IMR-90 (cell line): ENCODE results near the gene NUMA1. TPM values are rescaled to one million over a fixed set of nuclear protein-coding genes. Genes with fewer than 3 reads are reported as not detected.
A peak's percentile ranks its signal among the peaks of the same experiment; 100 is the strongest.

ENCODE experiments used
- BHLHE40 ChIP-seq: fragments of 150-350 bp; IDR thresholded peaks from 2 replicates; pipeline ENCODE4 v1.6.1; 2016; ENCODE audit warnings: mild to moderate bottlenecking, low read depth, low read length
- CTCF ChIP-seq: conservative IDR thresholded peaks from 2 replicates; pipeline ENCODE4 v1.5.1; 2012; ENCODE audit warnings: mild to moderate bottlenecking, low read depth, low read length, improper control_type of control experiment
- FOS ChIP-seq: fragments of 150-350 bp; IDR thresholded peaks from 2 replicates; pipeline ENCODE4 v1.6.1; 2016; ENCODE audit warnings: low read depth, low read length
- MAZ ChIP-seq: IDR thresholded peaks from 2 replicates; pipeline ENCODE4 v1.6.1; 2012; ENCODE audit warnings: low read depth, mild to moderate bottlenecking, low read length, improper control_type of control experiment, moderate library complexity, borderline replicate concordance
- MXI1 ChIP-seq: IDR thresholded peaks from 2 replicates; pipeline ENCODE4 v1.6.1; 2012; ENCODE audit warnings: low read depth, mild to moderate bottlenecking, low read length, moderate library complexity, borderline replicate concordance
- NFE2L2 ChIP-seq: fragments of 150-350 bp; IDR thresholded peaks from 2 replicates; pipeline ENCODE4 v1.6.1; 2016; ENCODE audit warnings: low read depth, mild to moderate bottlenecking, low read length
- RFX5 ChIP-seq: IDR thresholded peaks from 2 replicates; pipeline ENCODE4 v1.8.0; 2012; ENCODE audit warnings: low read depth, mild to moderate bottlenecking, low read length, moderate library complexity
- SMC3 ChIP-seq: fragments of 150-350 bp; IDR thresholded peaks from 2 replicates; pipeline ENCODE4 v1.6.1; 2016; ENCODE audit warnings: low read depth, mild to moderate bottlenecking, antibody characterized with exemption, low read length, moderate library complexity
- USF2 ChIP-seq: fragments of 150-350 bp; IDR thresholded peaks from 2 replicates; pipeline ENCODE4 v1.6.1; 2017; ENCODE audit warnings: mild to moderate bottlenecking, antibody characterized with exemption, low read length, low read depth
- polyA plus RNA-seq, 3 experiments: library from polyadenylated mRNA; depleted of rRNA; stranded (reverse); fragments of >200 nt; gene quantifications; 2 replicates each; pipeline ENCODE4 v1.2.3, GENCODE V29; 2012; ENCODE audit warnings: low replicate concordance in 1 of 3
- total RNA-seq: library from RNA; depleted of rRNA; stranded (reverse); fragments of >200 nt; gene quantifications from 2 replicates; pipeline ENCODE4 v1.2.3, GENCODE V29; 2012

Gene NUMA1
- total and polyA plus RNA-seq, 2 of the 4 experiments (the other 2 are of a cell fraction): 61.7 to 97.0 TPM

GRCh38 chr11:72080326-72081183 lies at the start of gene NUMA1, which contains the start of gene LRRC51 (continued):
- TF ChIP-seq CTCF (no peak), SMC3 (0 out of 2 replicates have a peak, but pooled peaks have one; percentile 5), FOS (peak; percentile 23; the same call in 1 of the 2 replicates), RFX5 (peak; percentile 96), NFE2L2 (no peak), MXI1 (peak; percentile 88), MAZ (peak; percentile 65; the same call in 1 of the 2 replicates), USF2 (peak; percentile 43), BHLHE40 (0 out of 2 replicates have a peak, but pooled peaks have one; percentile 9)
